KMS-11 (cell line): Measurements from ENCODE around the gene GABBR2.

Experiments
- H2AFZ ChIP-seq: fragments of 200-600 bp; sonication (generic); 2 replicates; pipeline ENCODE4 v1.6.1; 2016; ENCODE audit warnings: antibody characterized with exemption, mixed run types, low read depth
- H3K27ac ChIP-seq: fragments of 200-600 bp; sonication (generic); 2 replicates; pipeline ENCODE4 v1.6.1; 2016; ENCODE audit warnings: mild to moderate bottlenecking, mixed run types
- H3K27me3 ChIP-seq: fragments of 200-600 bp; sonication (generic); 2 replicates; pipeline ENCODE4 v1.6.1; 2017; ENCODE audit warnings: mild to moderate bottlenecking, low read depth, mixed run types, moderate library complexity; ENCODE audit not compliant: insufficient read depth
- H3K36me3 ChIP-seq: fragments of 200-600 bp; sonication (generic); 2 replicates; pipeline ENCODE4 v1.6.1; 2017; ENCODE audit warnings: mild to moderate bottlenecking, mixed run types; ENCODE audit not compliant: insufficient read depth
- H3K4me1 ChIP-seq: fragments of 200-600 bp; sonication (generic); 2 replicates; pipeline ENCODE4 v1.6.1; 2016; ENCODE audit warnings: mild to moderate bottlenecking, low read depth, mixed run types; ENCODE audit not compliant: poor library complexity, severe bottlenecking
- H3K4me2 ChIP-seq: fragments of 200-600 bp; sonication (generic); 2 replicates; pipeline ENCODE4 v1.7.0; 2016; ENCODE audit warnings: mild to moderate bottlenecking, mixed run types
- H3K4me3 ChIP-seq: fragments of 200-600 bp; sonication (generic); IDR thresholded peaks from 2 replicates; pipeline ENCODE4 v1.6.1; 2017; ENCODE audit warnings: low read depth, low read length, mixed read lengths; ENCODE audit not compliant: insufficient read depth
- H3K79me2 ChIP-seq: fragments of 200-600 bp; sonication (generic); 2 replicates; pipeline ENCODE4 v1.6.1; 2016; ENCODE audit warnings: low read depth, mixed run types; ENCODE audit not compliant: insufficient read depth
- H3K9ac ChIP-seq: fragments of 200-600 bp; sonication (generic); 2 replicates; pipeline ENCODE4 v1.6.1; 2016; ENCODE audit warnings: mild to moderate bottlenecking, mixed run types
- H4K20me1 ChIP-seq: fragments of 200-600 bp; sonication (generic); 2 replicates; pipeline ENCODE4 v1.6.1; 2016; ENCODE audit warnings: mild to moderate bottlenecking, mixed run types; ENCODE audit not compliant: insufficient read depth
- CTCF ChIP-seq: fragments of 200-600 bp; sonication (generic); conservative IDR thresholded peaks from 2 replicates; pipeline ENCODE4 v1.6.1; 2017; ENCODE audit warnings: low read depth, mild to moderate bottlenecking, antibody characterized with exemption, low read length, moderate library complexity, mixed read lengths

GABBR2 gene

GRCh38 chr9:98517761-98518160, 191.0 kb downstream of the GABBR2 start:
- H2AFZ ChIP-seq = no peak overlapping the region
- H4K20me1 ChIP-seq = no peaks in the 10 kb centered on the region
- H3K79me2 ChIP-seq = no peaks in the 10 kb centered on the region
- no peak overlapping the region for H3K4me3 ChIP-seq
- H3K27ac ChIP-seq = no peak overlapping the region
- no peak overlapping the region for H3K9ac ChIP-seq
- no peaks in the 10 kb centered on the region for H3K36me3 ChIP-seq
- no peaks in the 10 kb centered on the region for H3K4me1 ChIP-seq
- no peak for TF ChIP-seq CTCF
- H3K4me2 ChIP-seq = no peak overlapping the region
- H3K27me3 ChIP-seq = no peaks in the 10 kb centered on the region

- no peak overlapping the region for H3K4me3 ChIP-seq
- no peak overlapping the region for H3K4me2 ChIP-seq
- H3K27me3 ChIP-seq = no peaks in the 10 kb centered on the region
- H4K20me1 ChIP-seq = no peaks in the 10 kb centered on the region
- H3K36me3 ChIP-seq = no peaks in the 10 kb centered on the region
- no peaks in the 10 kb centered on the region for H3K4me1 ChIP-seq
- no peak overlapping the region for H3K27ac ChIP-seq
- no peak overlapping the region for H3K9ac ChIP-seq
- no peak for TF ChIP-seq CTCF
- no peaks in the 10 kb centered on the region for H3K79me2 ChIP-seq
- H2AFZ ChIP-seq = no peak overlapping the region
Measured at GRCh38 chr9:98516897-98517503, 191.7 kb downstream of the GABBR2 start.

- H3K27me3 ChIP-seq = no peaks in the 10 kb centered on the region
- H3K4me3 ChIP-seq = no peak overlapping the region
- H3K4me1 ChIP-seq = no peaks in the 10 kb centered on the region
- no peaks in the 10 kb centered on the region for H3K36me3 ChIP-seq
- no peaks in the 10 kb centered on the region for H3K79me2 ChIP-seq
- H3K27ac ChIP-seq = no peak overlapping the region
- no peak overlapping the region for H3K4me2 ChIP-seq
- H2AFZ ChIP-seq = no peak overlapping the region
- TF ChIP-seq CTCF = no peak
- no peaks in the 10 kb centered on the region for H4K20me1 ChIP-seq
- H3K9ac ChIP-seq = no peak overlapping the region
Measured at GRCh38 chr9:98516205-98516896, 192.4 kb downstream of the GABBR2 start.

- H3K27ac ChIP-seq = no peak overlapping the region
- H3K27me3 ChIP-seq = no peaks in the 10 kb centered on the region
- no peak overlapping the region for H3K4me3 ChIP-seq
- H3K36me3 ChIP-seq = no peaks in the 10 kb centered on the region
- H3K9ac ChIP-seq = no peak overlapping the region
- no peak for TF ChIP-seq CTCF
- H4K20me1 ChIP-seq = no peaks in the 10 kb centered on the region
- H2AFZ ChIP-seq = no peak overlapping the region
- H3K4me1 ChIP-seq = no peaks in the 10 kb centered on the region
- H3K79me2 ChIP-seq = no peaks in the 10 kb centered on the region
- H3K4me2 ChIP-seq = no peak overlapping the region
Measured at GRCh38 chr9:98515506-98516204, 193.1 kb downstream of the GABBR2 start.
